ENCODE results near the gene VPS8.
A peak's percentile ranks its signal among the peaks of the same experiment; 100 is the strongest.

VPS8 gene

GRCh38 chr3:184784731-184785500 lies 27.1 kb upstream of the VPS8 start:
- no peak for DNase-seq

GRCh38 chr3:184785890-184786279 lies 26.1 kb upstream of the VPS8 start:
- DNase-seq = peak; percentile 28

GRCh38 chr3:184786280-184786941 lies 25.6 kb upstream of the VPS8 start:
- DNase-seq = peak; percentile 96

- no peak for DNase-seq
Measured at GRCh38 chr3:184788751-184789150, 23.2 kb upstream of the VPS8 start.

GRCh38 chr3:184789314-184789998 lies 22.5 kb upstream of the VPS8 start:
- DNase-seq = no peak

GRCh38 chr3:184791171-184791570 lies 20.8 kb upstream of the VPS8 start:
- DNase-seq = no peak

- DNase-seq = no peak
Measured at GRCh38 chr3:184795522-184796190, 16.3 kb upstream of the VPS8 start.

- no peak for DNase-seq
Measured at GRCh38 chr3:184796551-184796950, 15.4 kb upstream of the VPS8 start.

GRCh38 chr3:184796954-184797353 lies 15.0 kb upstream of the VPS8 start:
- DNase-seq = no peak

GRCh38 chr3:184798120-184798519 lies 13.8 kb upstream of the VPS8 start:
- DNase-seq = no peak

GRCh38 chr3:184800349-184800930 lies 11.5 kb upstream of the VPS8 start:
- DNase-seq = no peak

GRCh38 chr3:184801241-184801785 lies 10.7 kb upstream of the VPS8 start:
- no peak for DNase-seq

- no peak for DNase-seq
Measured at GRCh38 chr3:184802150-184802549, 9.8 kb upstream of the VPS8 start.

GRCh38 chr3:184804801-184805200 lies 7.2 kb upstream of the VPS8 start:
- DNase-seq = no peak

GRCh38 chr3:184805351-184806038 lies 6.5 kb upstream of the VPS8 start:
- DNase-seq = no peak

- no peak for DNase-seq
Measured at GRCh38 chr3:184806567-184807271, 5.2 kb upstream of the VPS8 start.

- no peak for DNase-seq
Measured at GRCh38 chr3:184807549-184807948, 4.4 kb upstream of the VPS8 start.

GRCh38 chr3:184808021-184808420 lies 3.9 kb upstream of the VPS8 start:
- no peak for DNase-seq

GRCh38 chr3:184810146-184810545 lies 1.8 kb upstream of the VPS8 start:
- no peak for DNase-seq

GRCh38 chr3:184811034-184811433 lies 932 bp upstream of the VPS8 start:
- DNase-seq = no peak

GRCh38 chr3:184811663-184811998 lies 335 bp upstream of the VPS8 start:
- no peak for DNase-seq
